Choroid plexus epithelial cell (primary cell): ENCODE data around the gene FAM20C.

Experiments used
- DNase-seq: peaks from one replicate; pipeline ENCODE4 v3.0.0-alpha.2; 2010; ENCODE audit warnings: low read depth
- H3K4me3 ChIP-seq: 2 replicates; pipeline ENCODE4 v1.5.1; 2011; ENCODE audit warnings: low read depth, mild to moderate bottlenecking, control low read depth, low read length, moderate library complexity
- CTCF ChIP-seq: conservative IDR thresholded peaks from 2 replicates; pipeline ENCODE4 v1.5.1; 2011; ENCODE audit warnings: low read depth, mild to moderate bottlenecking, control low read depth, inconsistent platforms, low read length, moderate library complexity

Gene FAM20C

DNA sequence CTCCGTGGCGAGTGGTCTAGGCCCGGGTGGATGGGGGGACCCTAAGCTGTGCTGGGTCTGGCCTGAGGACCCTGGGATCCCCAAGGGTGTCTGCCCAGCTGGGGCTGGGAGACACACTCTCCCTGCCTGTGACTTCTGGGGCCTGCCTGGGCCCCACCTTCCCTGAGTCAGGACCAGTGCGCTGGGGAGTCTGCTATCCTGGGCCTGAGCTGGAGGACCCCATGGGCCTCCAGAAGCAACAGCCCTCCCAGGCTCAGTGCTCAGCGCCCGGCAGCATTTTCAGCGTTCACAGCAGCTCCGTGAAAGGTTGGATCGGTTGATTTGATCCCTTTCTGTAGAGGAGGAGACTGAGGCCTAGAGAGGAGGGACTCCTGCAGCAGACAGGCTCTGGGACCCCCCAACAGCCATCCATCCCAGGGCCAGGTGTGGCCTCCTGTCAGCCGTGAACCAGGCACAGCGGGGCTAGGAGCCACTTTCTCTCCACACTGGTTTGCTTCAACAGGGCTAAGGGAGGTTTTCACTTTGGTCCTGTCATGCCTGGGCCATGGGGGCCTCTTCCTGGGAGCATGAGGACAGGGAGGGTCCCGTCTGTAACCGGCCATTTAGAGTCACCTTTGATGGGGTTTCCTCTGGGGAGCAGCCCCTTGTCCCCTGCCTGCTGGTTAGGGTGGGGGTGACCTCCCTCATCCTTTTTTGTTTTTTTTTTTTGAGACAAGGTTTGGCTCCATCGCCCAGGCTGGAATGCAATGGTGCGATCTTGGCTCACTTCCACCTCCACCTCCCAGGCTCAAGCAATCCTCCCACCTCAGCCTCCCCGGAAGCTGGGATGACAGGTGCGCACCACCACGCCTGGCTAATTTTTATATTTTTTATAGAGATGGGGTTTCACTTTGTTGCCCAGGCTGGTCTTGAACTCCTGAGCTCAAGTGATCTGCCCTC is 110.0 kb downstream of the FAM20C start:
- TF ChIP-seq CTCF, result no peak
- no peak overlapping the region for H3K4me3 ChIP-seq
- no peak for DNase-seq

DNA sequence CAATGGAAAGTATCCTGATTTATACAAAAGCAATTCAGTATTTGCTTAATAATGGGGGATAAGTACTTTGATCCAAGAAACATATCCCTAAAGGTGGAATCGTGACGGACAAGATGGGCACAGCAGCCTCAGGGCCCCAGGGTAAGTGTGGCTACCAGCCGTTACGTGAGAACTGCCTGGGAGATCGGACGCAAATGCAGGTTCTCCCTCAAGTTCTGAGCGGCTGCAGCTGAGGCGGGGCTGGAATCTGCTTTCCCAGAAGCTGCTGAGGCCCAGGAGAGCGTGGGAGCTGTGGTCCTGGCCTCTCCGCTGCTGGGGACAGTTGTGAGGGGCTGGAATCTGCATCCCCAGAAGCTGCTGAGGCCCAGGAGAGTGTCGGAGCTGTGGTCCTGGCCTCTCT is 111.1 kb downstream of the FAM20C start:
- TF ChIP-seq CTCF, result no peak
- no peak for DNase-seq
- H3K4me3 ChIP-seq, result no peak overlapping the region

- no peak for DNase-seq
- TF ChIP-seq CTCF, result no peak
- no peak overlapping the region for H3K4me3 ChIP-seq
These were observed 111.7 kb downstream of the FAM20C start for GRCh38 chr7:303884-304573.

GRCh38 chr7:304574-305409 is 112.4 kb downstream of the FAM20C start:
- no peak for DNase-seq
- H3K4me3 ChIP-seq, result no peak overlapping the region
- TF ChIP-seq CTCF, result no peak

GRCh38 chr7:305410-306151 is 113.2 kb downstream of the FAM20C start:
- no peak for TF ChIP-seq CTCF
- no peak for DNase-seq
- H3K4me3 ChIP-seq, result no peak overlapping the region

DNA sequence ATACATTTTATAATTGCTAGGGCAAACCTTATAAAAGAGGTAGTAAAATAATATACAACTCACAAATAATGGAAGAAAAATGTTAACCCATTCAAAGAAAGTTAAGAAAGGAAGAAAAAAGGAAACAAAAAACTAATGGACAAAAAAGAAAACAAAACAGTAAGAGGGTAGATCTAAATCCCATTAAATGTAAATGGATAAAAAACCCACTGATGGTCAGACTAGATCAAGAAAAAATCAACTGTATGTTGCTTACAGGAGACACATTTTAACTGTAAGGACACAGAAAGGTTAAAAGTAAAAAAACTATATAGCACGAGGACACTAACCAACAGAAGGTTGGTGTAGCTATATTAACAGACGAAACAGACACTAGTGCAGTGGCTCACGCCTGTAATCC is 115.6 kb downstream of the FAM20C start:
- DNase-seq, result no peak
- no peak for TF ChIP-seq CTCF
- no peak overlapping the region for H3K4me3 ChIP-seq
